ENCODE results near the gene RND3.

GRCh38 chr2:150449856-150450255 is 37.6 kb downstream of the RND3 start:
- TF ChIP-seq, protein P1, sequence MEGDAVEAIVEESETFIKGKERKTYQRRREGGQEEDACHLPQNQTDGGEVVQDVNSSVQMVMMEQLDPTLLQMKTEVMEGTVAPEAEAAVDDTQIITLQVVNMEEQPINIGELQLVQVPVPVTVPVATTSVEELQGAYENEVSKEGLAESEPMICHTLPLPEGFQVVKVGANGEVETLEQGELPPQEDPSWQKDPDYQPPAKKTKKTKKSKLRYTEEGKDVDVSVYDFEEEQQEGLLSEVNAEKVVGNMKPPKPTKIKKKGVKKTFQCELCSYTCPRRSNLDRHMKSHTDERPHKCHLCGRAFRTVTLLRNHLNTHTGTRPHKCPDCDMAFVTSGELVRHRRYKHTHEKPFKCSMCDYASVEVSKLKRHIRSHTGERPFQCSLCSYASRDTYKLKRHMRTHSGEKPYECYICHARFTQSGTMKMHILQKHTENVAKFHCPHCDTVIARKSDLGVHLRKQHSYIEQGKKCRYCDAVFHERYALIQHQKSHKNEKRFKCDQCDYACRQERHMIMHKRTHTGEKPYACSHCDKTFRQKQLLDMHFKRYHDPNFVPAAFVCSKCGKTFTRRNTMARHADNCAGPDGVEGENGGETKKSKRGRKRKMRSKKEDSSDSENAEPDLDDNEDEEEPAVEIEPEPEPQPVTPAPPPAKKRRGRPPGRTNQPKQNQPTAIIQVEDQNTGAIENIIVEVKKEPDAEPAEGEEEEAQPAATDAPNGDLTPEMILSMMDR (IDR thresholded peaks at IDR 0.05) = no peak
- no peak for TF ChIP-seq POLR2A (IDR thresholded peaks at IDR 0.05)

Data from ovary (tissue), 3 donors.